Liver (tissue), 9 donors: ENCODE results near the gene PLS1. TPM values are rescaled to one million over a fixed set of nuclear protein-coding genes. Genes with fewer than 3 reads are reported as not detected.

Experiments
- DNase-seq: peaks from one replicate; pipeline ENCODE4 v3.0.0-alpha.2; 2017; ENCODE audit warnings: low spot score
- H3K27ac ChIP-seq, 2 donors: one replicate each; pipeline ENCODE4 v1.7.0; 2013; ENCODE audit warnings: inconsistent platforms in 2 of 2, low read length in 2 of 2, control low read depth in 1 of 2, low read depth in 1 of 2, mild to moderate bottlenecking in 1 of 2
- H3K27me3 ChIP-seq, 4 donors: one replicate each; pipeline versions ENCODE4 v1.6.1 to v1.7.0; 2013; ENCODE audit warnings: low read length in 3 of 4, inconsistent platforms in 1 of 4, mild to moderate bottlenecking in 1 of 4, moderate library complexity in 1 of 4; ENCODE audit not compliant: control insufficient read depth in 4 of 4, insufficient read depth in 4 of 4
- H3K36me3 ChIP-seq, 4 donors: one replicate each; pipeline versions ENCODE4 v1.6.1 to v1.7.0; 2013; ENCODE audit warnings: low read length in 3 of 4, mild to moderate bottlenecking in 3 of 4, low read depth in 1 of 4, moderate library complexity in 1 of 4; ENCODE audit not compliant: control insufficient read depth in 4 of 4, insufficient read depth in 3 of 4
- H3K4me1 ChIP-seq, 4 donors: one replicate each; pipeline versions ENCODE4 v1.6.1 to v1.7.0; 2013; ENCODE audit warnings: low read length in 3 of 4, mild to moderate bottlenecking in 3 of 4, moderate library complexity in 1 of 4; ENCODE audit not compliant: control insufficient read depth in 4 of 4, insufficient read depth in 4 of 4
- H3K4me3 ChIP-seq, 3 donors: one replicate each; pipeline versions ENCODE4 v1.6.1 to v1.7.0; 2013; ENCODE audit warnings: low read length in 3 of 3, control low read depth in 1 of 3, low read depth in 1 of 3, mild to moderate bottlenecking in 1 of 3
- H3K9ac ChIP-seq, 2 donors: one replicate each; pipeline ENCODE4 v1.7.0; 2013; ENCODE audit warnings: low read length in 2 of 2, mild to moderate bottlenecking in 2 of 2, moderate library complexity in 2 of 2, control low read depth in 1 of 2, low read depth in 1 of 2
- H3K9me3 ChIP-seq, 4 donors: one replicate each; pipeline versions ENCODE4 v1.6.1 to v1.7.0; 2013; ENCODE audit warnings: low read length in 3 of 4; ENCODE audit not compliant: control insufficient read depth in 4 of 4
- EGR1 ChIP-seq, 2 donors: IDR thresholded peaks; 2 replicates each; pipeline ENCODE4 v1.6.1; 2016 to 2018; ENCODE audit warnings: antibody characterized with exemption in 2 of 2, low read depth in 2 of 2
- FOXA1 ChIP-seq: IDR thresholded peaks from 2 replicates; pipeline ENCODE4 v1.6.1; 2016; ENCODE audit warnings: antibody characterized with exemption
- FOXA2 ChIP-seq: IDR thresholded peaks from 2 replicates; pipeline ENCODE4 v1.6.1; 2016; ENCODE audit warnings: antibody characterized with exemption
- GABPA ChIP-seq, 2 donors: IDR thresholded peaks in 1 of 2; conservative IDR thresholded peaks in 1 of 2; 2 replicates each; pipeline ENCODE4 v1.6.1; 2016; ENCODE audit warnings: antibody characterized with exemption in 2 of 2, mild to moderate bottlenecking in 1 of 2, moderate library complexity in 1 of 2
- HNF4A ChIP-seq, 2 donors: conservative IDR thresholded peaks; 2 replicates each; pipeline ENCODE4 v1.6.1; 2016; ENCODE audit warnings: antibody characterized with exemption in 2 of 2, mild to moderate bottlenecking in 2 of 2
- HNF4G ChIP-seq: IDR thresholded peaks from 2 replicates; pipeline ENCODE4 v1.6.1; 2016; ENCODE audit warnings: antibody characterized with exemption
- JUND ChIP-seq, 2 donors: IDR thresholded peaks; 2 replicates each; pipeline ENCODE4 v1.6.1; 2016; ENCODE audit warnings: antibody characterized with exemption in 2 of 2
- NR2F2 ChIP-seq: IDR thresholded peaks from 2 replicates; pipeline ENCODE4 v1.6.1; 2016; ENCODE audit warnings: antibody characterized with exemption
- RAD21 ChIP-seq, 2 donors: IDR thresholded peaks; 2 replicates each; pipeline ENCODE4 v1.6.1; 2016; ENCODE audit warnings: antibody characterized with exemption in 2 of 2, mild to moderate bottlenecking in 2 of 2
- REST ChIP-seq: IDR thresholded peaks from 2 replicates; pipeline ENCODE4 v1.6.1; 2016; ENCODE audit warnings: antibody characterized with exemption, mild to moderate bottlenecking
- RXRA ChIP-seq, 2 donors: IDR thresholded peaks; 2 replicates each; pipeline ENCODE4 v1.6.1; 2017 to 2018; ENCODE audit warnings: antibody characterized with exemption in 2 of 2, mild to moderate bottlenecking in 1 of 2
- TAF1 ChIP-seq: conservative IDR thresholded peaks from 2 replicates; pipeline ENCODE4 v1.6.1; 2016; ENCODE audit warnings: antibody characterized with exemption, mild to moderate bottlenecking
- YY1 ChIP-seq: IDR thresholded peaks from 2 replicates; pipeline ENCODE4 v1.6.1; 2016; ENCODE audit warnings: antibody characterized with exemption, mild to moderate bottlenecking
- WGBS: extraction: QIAGEN DNeasy Blood & Tissue Kit; methylation state at CpG from one replicate; pipeline ENCODE4 v1.1.7; 2013; 5-methylcytosine and 5-hydroxymethylcytosine counted together
- polyA plus RNA-seq, 2 donors: library from polyadenylated mRNA; stranded (reverse) in 1 of 2; unstranded in 1 of 2; fragments of 200-250 nt in 1 of 2; fragments of >200 nt in 1 of 2; fragmentation: Nextera tagmentation in 1 of 2; extraction: Ambion mirVana in 1 of 2; gene quantifications; one replicate each; pipeline versions ENCODE4 v1.2.1 to v1.2.3, GENCODE V29; 2013 to 2015
- total RNA-seq, 2 donors: library from RNA; depleted of rRNA; stranded (reverse); fragments of >200 nt; gene quantifications; one replicate each; pipeline ENCODE4 v1.2.3, GENCODE V29; 2014
- TF ChIP-seq, protein P1 (sequence below): IDR thresholded peaks from 2 replicates; pipeline ENCODE4 v1.6.1; 2016; ENCODE audit warnings: antibody characterized with exemption
- TF ChIP-seq, protein P2 (sequence below): fragments of 150-350 bp; IDR thresholded peaks from 2 replicates; pipeline ENCODE4 v1.5.1; 2017; ENCODE audit warnings: improper control_type of control experiment, low read depth, low read length; ENCODE audit not compliant: missing input control
- TF ChIP-seq, protein P3 (sequence below): IDR thresholded peaks from 2 replicates; pipeline ENCODE4 v1.6.1; 2016; ENCODE audit warnings: antibody characterized with exemption
- donor health status: healthy.
- donor health status: healthy.
- donor health status: healthy.
- donor health status: healthy.
- donor health status: healthy.

Gene PLS1
- total and polyA plus RNA-seq, 4 donors = 7.2 to 21.9 (median 10.1) TPM

DNA sequence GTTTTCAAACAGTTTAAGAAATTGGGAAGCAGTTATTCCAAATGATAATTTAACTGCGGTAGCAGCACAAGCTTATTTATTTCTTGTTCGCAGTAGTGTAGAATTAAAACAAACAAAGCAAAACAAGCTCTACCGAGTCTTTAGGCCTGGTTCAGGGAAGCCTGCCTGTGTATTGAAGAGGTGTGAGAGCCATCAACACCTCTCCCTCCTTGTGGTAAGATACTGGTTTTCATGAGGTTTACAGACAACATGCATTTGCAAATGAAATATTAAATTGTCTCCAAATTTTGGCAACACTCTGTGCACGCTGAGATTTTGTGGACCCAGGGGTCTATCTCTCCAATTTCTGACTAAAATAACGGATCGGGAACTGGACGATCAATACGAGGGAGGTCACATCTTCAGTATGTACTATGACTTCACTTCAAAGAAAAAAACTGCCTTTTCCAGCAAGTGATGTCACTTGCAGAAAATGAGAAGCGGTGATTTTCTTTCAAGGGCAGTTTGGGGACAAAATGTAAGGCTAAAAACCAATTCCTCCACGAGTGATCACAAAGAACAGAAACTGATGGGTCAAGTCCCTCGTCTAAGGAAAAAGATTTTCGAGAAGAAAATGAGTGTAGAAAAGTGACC lies 18.4 kb upstream of the PLS1 start:
- Histone ChIP-seq H3K9me3 (no peaks in the 10 kb centered on the region), H3K4me3 (peak overlapping the region; percentile 82 to 100 (median 86)), H3K36me3 (peaks cover 0 to under 1% (median 0%) of the 10 kb centered on the region in 4 donors), H3K27me3 (no peaks in the 10 kb centered on the region), H3K9ac (peak overlapping the region; percentile 55 to 95), H3K27ac (peak overlapping the region; percentile 95), H3K4me1 (peaks cover 2 to 19% (median 7%) of the 10 kb centered on the region in 4 donors)
- no peak for TF ChIP-seq GABPA (IDR thresholded peaks at IDR 0.05 in 1 of 2, conservative IDR thresholded peaks at IDR 0.05 in 1 of 2)
- no peak for TF ChIP-seq NR2F2
- TF ChIP-seq, protein P1, sequence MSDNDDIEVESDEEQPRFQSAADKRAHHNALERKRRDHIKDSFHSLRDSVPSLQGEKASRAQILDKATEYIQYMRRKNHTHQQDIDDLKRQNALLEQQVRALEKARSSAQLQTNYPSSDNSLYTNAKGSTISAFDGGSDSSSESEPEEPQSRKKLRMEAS = no peak
- TF ChIP-seq, protein P2, sequence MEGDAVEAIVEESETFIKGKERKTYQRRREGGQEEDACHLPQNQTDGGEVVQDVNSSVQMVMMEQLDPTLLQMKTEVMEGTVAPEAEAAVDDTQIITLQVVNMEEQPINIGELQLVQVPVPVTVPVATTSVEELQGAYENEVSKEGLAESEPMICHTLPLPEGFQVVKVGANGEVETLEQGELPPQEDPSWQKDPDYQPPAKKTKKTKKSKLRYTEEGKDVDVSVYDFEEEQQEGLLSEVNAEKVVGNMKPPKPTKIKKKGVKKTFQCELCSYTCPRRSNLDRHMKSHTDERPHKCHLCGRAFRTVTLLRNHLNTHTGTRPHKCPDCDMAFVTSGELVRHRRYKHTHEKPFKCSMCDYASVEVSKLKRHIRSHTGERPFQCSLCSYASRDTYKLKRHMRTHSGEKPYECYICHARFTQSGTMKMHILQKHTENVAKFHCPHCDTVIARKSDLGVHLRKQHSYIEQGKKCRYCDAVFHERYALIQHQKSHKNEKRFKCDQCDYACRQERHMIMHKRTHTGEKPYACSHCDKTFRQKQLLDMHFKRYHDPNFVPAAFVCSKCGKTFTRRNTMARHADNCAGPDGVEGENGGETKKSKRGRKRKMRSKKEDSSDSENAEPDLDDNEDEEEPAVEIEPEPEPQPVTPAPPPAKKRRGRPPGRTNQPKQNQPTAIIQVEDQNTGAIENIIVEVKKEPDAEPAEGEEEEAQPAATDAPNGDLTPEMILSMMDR = no peak
- TF ChIP-seq HNF4A (conservative IDR thresholded peaks at IDR 0.05) = no peak
- TF ChIP-seq YY1 = no peak
- TF ChIP-seq RAD21 (IDR thresholded peaks at IDR 0.05) = no peak
- no peak for TF ChIP-seq FOXA2
- TF ChIP-seq FOXA1 = no peak
- TF ChIP-seq, protein P3, sequence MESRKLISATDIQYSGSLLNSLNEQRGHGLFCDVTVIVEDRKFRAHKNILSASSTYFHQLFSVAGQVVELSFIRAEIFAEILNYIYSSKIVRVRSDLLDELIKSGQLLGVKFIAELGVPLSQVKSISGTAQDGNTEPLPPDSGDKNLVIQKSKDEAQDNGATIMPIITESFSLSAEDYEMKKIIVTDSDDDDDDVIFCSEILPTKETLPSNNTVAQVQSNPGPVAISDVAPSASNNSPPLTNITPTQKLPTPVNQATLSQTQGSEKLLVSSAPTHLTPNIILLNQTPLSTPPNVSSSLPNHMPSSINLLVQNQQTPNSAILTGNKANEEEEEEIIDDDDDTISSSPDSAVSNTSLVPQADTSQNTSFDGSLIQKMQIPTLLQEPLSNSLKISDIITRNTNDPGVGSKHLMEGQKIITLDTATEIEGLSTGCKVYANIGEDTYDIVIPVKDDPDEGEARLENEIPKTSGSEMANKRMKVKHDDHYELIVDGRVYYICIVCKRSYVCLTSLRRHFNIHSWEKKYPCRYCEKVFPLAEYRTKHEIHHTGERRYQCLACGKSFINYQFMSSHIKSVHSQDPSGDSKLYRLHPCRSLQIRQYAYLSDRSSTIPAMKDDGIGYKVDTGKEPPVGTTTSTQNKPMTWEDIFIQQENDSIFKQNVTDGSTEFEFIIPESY = no peak
- no peak for TF ChIP-seq JUND (IDR thresholded peaks at IDR 0.05)
- TF ChIP-seq RXRA (IDR thresholded peaks at IDR 0.05) = no peak
- 3% methylated on average over 12 of the region's 12 CpGs for WGBS
- no peak for DNase-seq

- DNase-seq = peak; percentile 97
- Histone ChIP-seq H3K4me3 (peak within 1 kb of the TSS; percentile 82 to 100 (median 86)), H3K36me3 (no peaks in the 10 kb centered on the region), H3K4me1 (peaks cover 2 to 19% (median 7%) of the 10 kb centered on the region in 4 donors), H3K9me3 (no peaks in the 10 kb centered on the region), H3K27ac (peak within 1 kb of the TSS; percentile 95), H3K9ac (peak within 1 kb of the TSS; percentile 95 to 100), H3K27me3 (no peaks in the 10 kb centered on the region)
- under 1% methylated on average over 65 of the region's 65 CpGs for WGBS
- TF ChIP-seq REST = peak; percentile 66
- peak; percentile 33 to 58 for TF ChIP-seq RAD21 (IDR thresholded peaks at IDR 0.05)
- TF ChIP-seq YY1 = peak; percentile 94
- TF ChIP-seq, protein P2 = no peak
- TF ChIP-seq EGR1 (IDR thresholded peaks at IDR 0.05; ENCODE audit: low read depth in 2 of 2) = peak; percentile 57 to 79
- peak; percentile 37 for TF ChIP-seq NR2F2
- TF ChIP-seq HNF4G = no peak
- TF ChIP-seq JUND (IDR thresholded peaks at IDR 0.05) = peak in 1 of 2 donors; percentile 63
- TF ChIP-seq, protein P3 = peak; percentile 97
- peak; percentile 3 to 52 for TF ChIP-seq HNF4A (conservative IDR thresholded peaks at IDR 0.05)
- no peak for TF ChIP-seq FOXA2
- peak; percentile 73 to 93 for TF ChIP-seq GABPA (IDR thresholded peaks at IDR 0.05 in 1 of 2, conservative IDR thresholded peaks at IDR 0.05 in 1 of 2)
- TF ChIP-seq FOXA1 = no peak
- TF ChIP-seq TAF1 = peak; percentile 93
These were observed 17.6 kb upstream of the PLS1 start, which contains the start of gene ATR for GRCh38 chr3:142578329-142579223. Gene ATR, minus strand, starts transcription at chr3:142578733. Its CDS starts 29 bp downstream, at chr3:142578704.
